ENCODE results near the gene F2R. TPM values are rescaled to one million over a fixed set of nuclear protein-coding genes. Genes with fewer than 3 reads are reported as not detected.

Gene F2R
- total RNA-seq, 1 donor from 2014 or later, result 53.8 TPM

GRCh38 chr5:76718880-76719279, 3.0 kb downstream of the F2R start:
- Mint-ChIP-seq H3K36me3 (peaks cover 18% of the 10 kb centered on the region), H3K9me3 (no peaks in the 10 kb centered on the region), H3K27me3 (ENCODE audit: insufficient read depth, low read depth) (peaks cover 17% of the 10 kb centered on the region), H3K4me3 (no peak overlapping the region), H3K27ac (no peak overlapping the region), H3K4me1 (peaks cover 19% of the 10 kb centered on the region)
- no peak overlapping the region for H3K27ac ChIP-seq
- H3K4me3 ChIP-seq, result no peak overlapping the region
- no peaks in the 10 kb centered on the region for H3K9me3 ChIP-seq (ENCODE audit: low read depth)
- TF ChIP-seq EZH2 (IDR thresholded peaks at IDR 0.05) (no peak), EZH2phosphoT487 (IDR thresholded peaks at IDR 0.05) (no peak), CTCF (IDR thresholded peaks at IDR 0.05) (no peak)
- H3K9ac ChIP-seq, result no peak overlapping the region
- H3K27me3 ChIP-seq, result peaks cover 19% of the 10 kb centered on the region
- H4K20me1 ChIP-seq (ENCODE audit: low read depth), result peaks cover 61% of the 10 kb centered on the region
- no peak overlapping the region for H2AFZ ChIP-seq (replicated peaks)
- no peaks in the 10 kb centered on the region for H3F3A ChIP-seq (ENCODE audit: low read depth)
- no peak for DNase-seq (ENCODE audit: low spot score)
- H3K4me1 ChIP-seq, result peaks cover 13% of the 10 kb centered on the region
- H3K79me2 ChIP-seq (ENCODE audit: low read depth), result peaks cover 76% of the 10 kb centered on the region
- no peak overlapping the region for H3K4me2 ChIP-seq
- no peaks in the 10 kb centered on the region for H3K36me3 ChIP-seq

- H3K27ac ChIP-seq, result no peak overlapping the region
- H3K27me3 Mint-ChIP-seq (ENCODE audit: insufficient read depth, low read depth), result peaks cover 3% of the 10 kb centered on the region
- no peak overlapping the region for H2AFZ ChIP-seq (replicated peaks)
- H3K9me3 Mint-ChIP-seq, result peaks cover 5% of the 10 kb centered on the region
- H3K4me3 Mint-ChIP-seq, result no peak overlapping the region
- no peak overlapping the region for H3K27ac Mint-ChIP-seq
- no peak overlapping the region for H3K4me2 ChIP-seq
- no peaks in the 10 kb centered on the region for H3K9me3 ChIP-seq (ENCODE audit: low read depth)
- H3K36me3 Mint-ChIP-seq, result peaks cover 34% of the 10 kb centered on the region
- H3K79me2 ChIP-seq (ENCODE audit: low read depth), result peaks cover 98% of the 10 kb centered on the region
- peaks cover 61% of the 10 kb centered on the region for H4K20me1 ChIP-seq (ENCODE audit: low read depth)
- H3F3A ChIP-seq (ENCODE audit: low read depth), result no peaks in the 10 kb centered on the region
- no peaks in the 10 kb centered on the region for H3K36me3 ChIP-seq
- H3K27me3 ChIP-seq, result no peaks in the 10 kb centered on the region
- no peak overlapping the region for H3K4me3 ChIP-seq
- peaks cover 13% of the 10 kb centered on the region for H3K4me1 ChIP-seq
- no peak overlapping the region for H3K9ac ChIP-seq
- TF ChIP-seq EZH2 (IDR thresholded peaks at IDR 0.05), result no peak
- no peak for TF ChIP-seq CTCF (IDR thresholded peaks at IDR 0.05)
- no peak for TF ChIP-seq EZH2phosphoT487 (IDR thresholded peaks at IDR 0.05)
- peaks cover 22% of the 10 kb centered on the region for H3K4me1 Mint-ChIP-seq
- no peak for DNase-seq (ENCODE audit: low spot score)
These were observed 5.2 kb downstream of the F2R start for GRCh38 chr5:76720988-76721569.

GRCh38 chr5:76723266-76723665, 7.3 kb downstream of the F2R start:
- H3K27me3 Mint-ChIP-seq (ENCODE audit: insufficient read depth, low read depth), result peaks cover 3% of the 10 kb centered on the region
- no peaks in the 10 kb centered on the region for H3F3A ChIP-seq (ENCODE audit: low read depth)
- H3K4me3 Mint-ChIP-seq, result no peak overlapping the region
- no peak overlapping the region for H3K9ac ChIP-seq
- H3K36me3 ChIP-seq, result no peaks in the 10 kb centered on the region
- peaks cover 50% of the 10 kb centered on the region for H4K20me1 ChIP-seq (ENCODE audit: low read depth)
- TF ChIP-seq EZH2phosphoT487 (IDR thresholded peaks at IDR 0.05) (no peak), CTCF (IDR thresholded peaks at IDR 0.05) (no peak), EZH2 (IDR thresholded peaks at IDR 0.05) (no peak)
- H3K9me3 ChIP-seq (ENCODE audit: low read depth), result peaks cover 2% of the 10 kb centered on the region
- peaks cover 7% of the 10 kb centered on the region for H3K9me3 Mint-ChIP-seq
- H3K27ac Mint-ChIP-seq, result no peak overlapping the region
- peaks cover 95% of the 10 kb centered on the region for H3K79me2 ChIP-seq (ENCODE audit: low read depth)
- no peak overlapping the region for H3K4me3 ChIP-seq
- no peak overlapping the region for H3K4me2 ChIP-seq
- no peaks in the 10 kb centered on the region for H3K4me1 ChIP-seq
- no peak for DNase-seq (ENCODE audit: low spot score)
- no peak overlapping the region for H2AFZ ChIP-seq (replicated peaks)
- no peaks in the 10 kb centered on the region for H3K27me3 ChIP-seq
- peaks cover 35% of the 10 kb centered on the region for H3K36me3 Mint-ChIP-seq
- no peak overlapping the region for H3K27ac ChIP-seq
- H3K4me1 Mint-ChIP-seq, result peaks cover 6% of the 10 kb centered on the region
